ENCODE data around the gene ALPL.

GRCh38 chr1:21489146-21489545 lies 20.1 kb upstream of the ALPL start:
- TF ChIP-seq CTCF (IDR thresholded peaks at IDR 0.05; ENCODE audit: low read depth, low read length) (no peak), EZH2phosphoT487 (IDR thresholded peaks at IDR 0.05; ENCODE audit: low read depth) (no peak)

Measured in OCI-LY3 (cell line).